GM15510 (cell line): Measurements from ENCODE around the gene GAB1.

Experiments
- POLR2A ChIP-seq: IDR thresholded peaks from 3 replicates; pipeline ENCODE4 v1.6.1; 2011; ENCODE audit warnings: borderline replicate concordance; ENCODE audit not compliant: insufficient read length; ENCODE audit errors: extremely low read depth

Gene GAB1

DNA sequence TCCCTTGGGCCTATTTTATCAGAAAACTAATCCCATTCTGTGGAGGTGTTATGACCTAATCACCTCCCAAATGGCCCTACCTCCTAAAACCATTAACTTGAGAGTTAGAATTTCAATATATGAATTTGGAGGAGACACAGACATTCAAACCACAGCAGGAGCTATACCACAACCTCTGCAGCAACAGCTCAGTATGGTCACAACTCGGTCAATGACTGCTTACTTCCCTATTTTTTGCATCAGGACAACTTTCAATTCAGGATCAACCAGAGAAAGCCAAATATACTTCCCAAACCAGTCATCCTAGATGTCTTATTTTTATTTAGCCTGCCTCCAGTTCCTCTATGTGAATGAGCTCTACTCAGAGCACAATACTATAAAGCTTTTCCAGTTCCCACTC is 165.6 kb downstream of the GAB1 start:
- TF ChIP-seq POLR2A = no peak

DNA sequence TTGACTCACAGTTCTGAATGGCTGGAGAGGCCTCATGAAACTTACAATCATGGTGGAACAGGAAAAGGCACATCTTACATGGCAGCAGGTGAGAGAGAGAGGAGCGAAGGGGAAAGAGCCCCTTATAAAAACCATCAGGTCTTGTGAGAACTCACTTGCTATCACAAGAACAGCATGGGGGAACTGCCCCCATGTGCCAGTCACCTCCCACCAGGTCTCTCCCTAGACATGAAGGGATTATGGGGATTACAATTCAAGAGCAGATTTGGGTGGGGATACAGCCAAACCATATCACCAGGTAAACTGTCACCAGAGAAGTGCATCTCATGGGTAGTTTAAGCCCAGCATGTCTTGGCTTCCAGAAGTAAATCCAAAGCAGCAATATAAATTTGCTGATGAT is 169.4 kb downstream of the GAB1 start:
- TF ChIP-seq POLR2A = no peak

DNA sequence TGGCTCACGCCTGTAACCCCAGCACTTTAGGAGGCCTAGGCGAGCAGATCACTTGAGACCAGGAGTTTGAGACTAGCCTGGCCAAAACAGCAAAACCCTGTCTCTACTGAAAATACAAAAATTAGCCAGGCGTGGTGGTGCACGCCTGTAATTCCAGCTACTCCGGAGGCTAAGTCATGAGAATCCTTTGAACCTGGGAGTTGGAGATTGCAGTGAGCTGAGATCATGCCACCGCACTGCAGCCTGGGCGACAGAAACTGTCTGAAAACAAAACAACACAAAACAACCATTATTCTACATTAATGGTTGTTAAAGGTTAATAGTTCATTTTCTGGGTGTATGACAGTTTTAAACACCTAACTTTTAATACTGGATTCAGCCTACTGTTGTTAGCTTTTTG is 175.2 kb downstream of the GAB1 start:
- TF ChIP-seq POLR2A = no peak

DNA sequence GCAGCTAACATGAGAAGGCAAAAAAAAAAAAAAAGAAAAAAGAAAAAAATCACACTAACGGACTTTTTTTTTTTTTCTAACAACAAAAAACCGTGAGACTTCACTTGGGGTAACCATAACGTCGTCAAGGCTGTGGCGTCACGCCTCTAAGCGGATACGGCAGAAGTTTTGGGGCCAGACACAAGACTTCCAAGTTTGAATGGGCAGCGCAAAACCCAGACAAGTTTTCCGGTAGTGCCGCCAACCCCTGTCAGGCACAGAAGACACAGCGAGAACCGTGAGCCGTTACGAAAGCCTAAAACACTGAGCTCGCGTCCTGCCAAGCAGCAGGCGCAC is 176.3 kb downstream of the GAB1 start:
- no peak for TF ChIP-seq POLR2A

DNA sequence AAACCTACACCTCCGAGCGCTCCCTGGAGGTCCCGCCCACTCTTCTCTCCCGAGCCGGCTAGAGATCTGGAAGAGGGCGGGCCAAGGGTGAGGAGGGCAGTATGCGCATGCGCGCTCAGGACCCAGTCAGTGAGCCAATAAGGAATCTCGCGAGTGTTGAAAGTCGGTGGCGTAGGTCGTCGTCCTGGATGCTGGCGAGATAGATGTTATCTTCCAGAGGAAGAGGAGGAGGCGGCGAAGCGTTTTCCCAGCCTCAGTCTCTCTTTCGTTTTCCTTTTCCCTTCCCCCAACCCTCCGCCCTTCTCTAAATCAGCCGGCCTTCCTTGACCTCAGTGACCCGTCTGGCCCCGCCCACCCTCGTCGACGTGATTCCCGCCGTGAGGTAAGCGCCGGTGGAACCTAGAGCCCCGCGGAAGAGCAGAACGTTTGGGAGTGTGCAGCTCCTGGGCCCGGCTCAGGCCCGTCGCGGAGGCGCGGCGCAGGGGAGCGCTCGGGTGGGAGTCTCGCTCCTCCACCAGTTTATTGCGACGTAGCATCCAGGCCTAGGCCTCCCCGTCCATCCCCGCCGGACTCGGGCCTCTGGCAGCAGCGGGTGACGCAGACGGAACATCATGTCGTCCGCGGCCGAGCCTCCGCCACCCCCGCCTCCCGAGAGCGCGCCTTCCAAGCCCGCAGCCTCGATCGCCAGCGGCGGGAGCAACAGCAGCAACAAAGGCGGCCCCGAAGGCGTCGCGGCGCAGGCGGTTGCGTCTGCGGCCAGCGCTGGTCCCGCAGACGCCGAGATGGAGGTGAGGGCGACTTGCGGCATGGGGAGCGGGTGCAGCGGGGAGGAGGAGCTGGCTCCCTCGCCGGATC is 176.9 kb downstream of the GAB1 start, which contains the start of gene SMARCA5:
Gene SMARCA5, plus strand, starts transcription at position 389 of the 855 bp plus-strand sequence. Its CDS starts 223 bp downstream, at position 612.
- peak; percentile 72 for TF ChIP-seq POLR2A

DNA sequence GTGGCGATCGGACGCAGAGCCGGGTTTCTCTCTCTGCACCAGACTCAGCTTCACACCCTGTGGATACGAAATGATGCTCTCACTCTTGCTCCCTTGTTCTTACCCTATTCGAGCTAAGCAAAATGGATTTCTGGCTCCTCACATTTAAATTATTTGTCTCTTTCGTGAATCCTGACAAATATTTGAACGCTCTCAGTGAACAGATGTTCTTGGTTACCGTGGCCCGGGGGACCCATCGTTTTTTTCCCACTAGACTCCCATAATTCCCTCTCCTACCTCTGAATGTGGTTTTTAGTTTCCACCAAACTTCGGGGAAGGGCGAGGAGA is 177.5 kb downstream of the GAB1 start:
- TF ChIP-seq POLR2A = no peak

DNA sequence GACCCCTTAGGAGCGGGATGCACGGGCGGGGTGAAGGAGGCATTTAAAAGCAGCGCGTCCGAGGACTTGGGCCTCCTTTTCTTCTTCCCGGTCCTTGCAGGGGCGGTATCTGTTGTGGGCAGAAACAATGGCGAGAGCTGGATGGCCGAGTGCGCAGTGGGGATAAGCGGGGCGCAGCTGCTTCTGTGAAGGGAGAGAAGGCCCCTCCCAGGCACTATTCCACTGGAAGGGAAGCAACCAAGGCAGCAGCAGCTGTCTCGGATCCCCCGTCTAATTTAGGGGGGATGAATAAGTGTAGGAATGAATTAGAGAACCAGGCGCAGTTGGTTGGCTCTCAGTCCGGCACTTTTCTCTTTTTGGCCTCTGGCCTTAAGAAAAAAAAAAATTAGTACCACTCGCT is 177.8 kb downstream of the GAB1 start:
- TF ChIP-seq POLR2A = no peak

DNA sequence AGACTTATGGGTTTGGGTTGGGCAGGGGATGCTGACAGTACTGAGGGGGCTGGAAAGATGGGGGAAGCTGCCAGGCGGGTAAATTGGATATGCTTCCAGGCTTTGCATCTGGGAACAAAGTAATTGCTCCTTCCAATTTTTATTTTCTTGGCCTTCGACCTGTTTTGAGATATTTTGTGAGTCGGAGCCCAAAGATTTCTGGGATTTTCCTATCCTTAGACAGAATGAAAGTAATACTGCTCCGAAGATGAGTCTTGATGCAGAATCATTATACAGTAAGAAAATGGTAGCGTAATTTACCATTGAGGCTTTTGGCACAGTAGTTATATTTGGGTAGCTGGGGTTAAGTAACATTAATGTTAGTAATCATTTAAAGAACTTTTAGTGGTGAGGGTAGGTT is 178.2 kb downstream of the GAB1 start:
- TF ChIP-seq POLR2A = no peak

DNA sequence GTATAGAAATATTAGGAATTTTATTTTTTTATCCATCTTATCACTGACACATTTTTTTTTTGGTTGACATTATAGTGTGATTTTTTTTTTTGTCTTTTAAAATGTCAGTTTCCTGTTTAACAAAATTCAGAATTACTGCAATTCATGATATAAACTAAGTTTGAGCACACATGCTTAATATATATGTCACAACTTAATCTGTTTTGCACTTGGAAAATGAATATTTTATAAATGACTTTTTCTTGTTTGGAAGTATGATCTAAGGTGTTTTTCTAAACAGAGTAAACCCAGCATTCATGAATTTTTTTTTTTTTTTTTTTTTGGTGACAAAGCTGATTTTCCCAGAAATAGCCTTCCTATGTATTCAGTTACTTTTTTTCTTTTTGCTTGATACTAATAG is 179.2 kb downstream of the GAB1 start:
- no peak for TF ChIP-seq POLR2A

DNA sequence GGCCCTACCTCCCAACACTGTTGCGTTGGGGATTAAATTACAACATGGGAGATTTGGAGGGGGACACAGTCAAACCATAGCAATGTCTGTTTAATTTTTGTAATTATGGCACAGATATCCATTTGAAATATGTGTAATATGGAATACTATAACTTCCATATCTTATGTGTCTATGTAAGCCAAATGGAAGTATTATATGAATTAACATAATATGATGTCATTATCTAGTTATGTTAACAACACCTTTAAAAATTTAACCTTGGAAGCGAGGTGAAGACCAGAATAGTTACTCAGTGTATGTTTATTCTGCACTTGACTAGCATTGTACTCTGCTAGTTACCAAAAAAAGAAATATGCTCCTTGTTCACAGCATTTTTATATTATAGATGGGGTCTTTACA is 181.1 kb downstream of the GAB1 start:
- no peak for TF ChIP-seq POLR2A
